OCI-LY1 (cell line): ENCODE measurements around the gene RNPC3.

Experiments
- EZH2 ChIP-seq: fragments of 200-600 bp; sonication (generic), shearing (Covaris generic); IDR thresholded peaks from 2 replicates; pipeline ENCODE4 v1.8.0; 2017; ENCODE audit warnings: borderline replicate concordance, mixed run types, mild to moderate bottlenecking, antibody characterized with exemption, low read length, moderate library complexity, mixed read lengths
- TF ChIP-seq, protein P1 (sequence below): fragments of 200-600 bp; sonication (generic), shearing (Covaris generic); IDR thresholded peaks from 2 replicates; pipeline ENCODE4 v1.5.1; 2017; ENCODE audit warnings: mild to moderate bottlenecking, antibody characterized with exemption, low read length, moderate library complexity, mixed read lengths

DNA sequence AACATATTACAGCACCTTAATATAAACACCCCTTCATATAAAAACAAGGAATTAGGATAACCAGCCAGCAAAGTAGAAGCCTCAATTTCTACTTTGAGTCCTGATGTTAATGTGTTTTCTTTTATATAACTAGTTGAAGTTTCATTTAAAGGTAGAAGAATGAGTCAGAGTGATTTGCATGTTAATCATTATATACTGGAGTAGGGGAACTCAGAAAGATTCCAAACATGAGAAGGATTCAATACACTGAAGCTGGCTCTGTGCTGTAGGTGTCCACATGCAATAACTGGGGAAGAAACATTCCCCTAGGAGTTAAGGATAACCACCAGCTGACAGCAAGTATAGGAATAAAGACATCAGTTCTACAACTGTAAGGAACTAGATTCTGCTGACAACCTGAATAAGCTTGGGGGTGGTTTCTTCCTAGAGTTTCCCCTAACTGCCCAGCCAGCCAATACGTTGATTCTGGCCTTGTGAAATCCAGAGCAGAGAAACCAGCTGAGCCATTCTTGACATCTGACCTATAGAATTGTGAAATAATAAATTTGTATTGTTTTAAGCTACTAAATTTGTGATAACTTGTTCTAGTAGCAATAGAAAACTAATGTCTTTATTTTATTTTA is 33.4 kb upstream of the RNPC3 start:
- TF ChIP-seq, protein P1, sequence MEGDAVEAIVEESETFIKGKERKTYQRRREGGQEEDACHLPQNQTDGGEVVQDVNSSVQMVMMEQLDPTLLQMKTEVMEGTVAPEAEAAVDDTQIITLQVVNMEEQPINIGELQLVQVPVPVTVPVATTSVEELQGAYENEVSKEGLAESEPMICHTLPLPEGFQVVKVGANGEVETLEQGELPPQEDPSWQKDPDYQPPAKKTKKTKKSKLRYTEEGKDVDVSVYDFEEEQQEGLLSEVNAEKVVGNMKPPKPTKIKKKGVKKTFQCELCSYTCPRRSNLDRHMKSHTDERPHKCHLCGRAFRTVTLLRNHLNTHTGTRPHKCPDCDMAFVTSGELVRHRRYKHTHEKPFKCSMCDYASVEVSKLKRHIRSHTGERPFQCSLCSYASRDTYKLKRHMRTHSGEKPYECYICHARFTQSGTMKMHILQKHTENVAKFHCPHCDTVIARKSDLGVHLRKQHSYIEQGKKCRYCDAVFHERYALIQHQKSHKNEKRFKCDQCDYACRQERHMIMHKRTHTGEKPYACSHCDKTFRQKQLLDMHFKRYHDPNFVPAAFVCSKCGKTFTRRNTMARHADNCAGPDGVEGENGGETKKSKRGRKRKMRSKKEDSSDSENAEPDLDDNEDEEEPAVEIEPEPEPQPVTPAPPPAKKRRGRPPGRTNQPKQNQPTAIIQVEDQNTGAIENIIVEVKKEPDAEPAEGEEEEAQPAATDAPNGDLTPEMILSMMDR, result no peak
- TF ChIP-seq EZH2, result no peak
